HG02642 (cell line): Measurements from ENCODE around the gene PPM1N.

Experiments used
- ATAC-seq: cut with Tn5 transposase; IDR thresholded peaks from one replicate; pipeline ENCODE4 v1.9.1; 2021; ENCODE audit warnings: mild to moderate bottlenecking; ENCODE audit not compliant: unreplicated experiment, poor library complexity

The PPM1N gene

GRCh38 chr19:45485305-45486077 lies 12.8 kb upstream of the PPM1N start:
- peak; percentile 91 for ATAC-seq

DNA sequence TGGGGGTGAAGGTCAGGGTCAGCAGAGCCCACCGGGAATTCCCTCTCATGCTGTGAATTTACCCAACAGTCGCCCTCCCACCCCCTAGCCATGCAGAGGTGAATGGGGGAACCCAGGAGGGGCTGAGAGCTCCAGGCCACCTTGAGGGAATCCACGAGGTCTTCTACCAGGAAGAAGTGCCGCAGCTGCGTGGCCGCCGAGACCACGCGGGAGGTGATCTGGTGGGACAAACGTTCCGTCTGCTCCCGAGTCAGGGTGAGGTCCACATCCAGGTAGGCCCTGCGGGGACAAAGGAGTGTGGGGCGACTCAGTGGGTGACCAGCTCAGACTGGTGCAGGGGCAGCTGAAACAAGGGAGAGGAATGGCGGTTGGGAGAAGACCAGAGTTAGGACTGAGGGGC lies 9.5 kb upstream of the PPM1N start:
- ATAC-seq: no peak

GRCh38 chr19:45489216-45489855 lies 8.9 kb upstream of the PPM1N start:
- no peak for ATAC-seq

DNA sequence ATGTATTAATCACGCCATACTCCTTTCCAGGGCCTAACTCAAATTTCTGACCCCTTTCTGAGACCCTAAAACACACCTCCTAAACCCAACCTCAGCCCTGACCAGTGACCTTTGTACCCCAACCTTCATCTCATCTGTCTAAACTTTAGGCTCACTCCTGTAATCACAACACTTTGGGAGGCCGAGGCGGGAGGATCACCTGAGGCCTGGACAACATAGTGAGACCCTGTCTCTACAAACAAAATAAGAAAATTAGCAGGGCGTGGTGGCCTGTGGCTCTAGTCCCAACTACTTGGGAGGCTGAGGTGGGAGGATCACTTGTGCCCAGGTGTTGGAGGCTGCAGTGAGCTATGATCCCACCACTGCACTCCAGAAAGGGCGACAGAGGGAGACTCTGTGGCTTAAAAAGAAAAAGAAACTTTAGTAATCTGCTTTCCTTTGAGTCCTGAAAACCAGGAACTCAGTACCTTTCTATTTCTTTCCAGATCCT lies 6.1 kb upstream of the PPM1N start:
- ATAC-seq: no peak

DNA sequence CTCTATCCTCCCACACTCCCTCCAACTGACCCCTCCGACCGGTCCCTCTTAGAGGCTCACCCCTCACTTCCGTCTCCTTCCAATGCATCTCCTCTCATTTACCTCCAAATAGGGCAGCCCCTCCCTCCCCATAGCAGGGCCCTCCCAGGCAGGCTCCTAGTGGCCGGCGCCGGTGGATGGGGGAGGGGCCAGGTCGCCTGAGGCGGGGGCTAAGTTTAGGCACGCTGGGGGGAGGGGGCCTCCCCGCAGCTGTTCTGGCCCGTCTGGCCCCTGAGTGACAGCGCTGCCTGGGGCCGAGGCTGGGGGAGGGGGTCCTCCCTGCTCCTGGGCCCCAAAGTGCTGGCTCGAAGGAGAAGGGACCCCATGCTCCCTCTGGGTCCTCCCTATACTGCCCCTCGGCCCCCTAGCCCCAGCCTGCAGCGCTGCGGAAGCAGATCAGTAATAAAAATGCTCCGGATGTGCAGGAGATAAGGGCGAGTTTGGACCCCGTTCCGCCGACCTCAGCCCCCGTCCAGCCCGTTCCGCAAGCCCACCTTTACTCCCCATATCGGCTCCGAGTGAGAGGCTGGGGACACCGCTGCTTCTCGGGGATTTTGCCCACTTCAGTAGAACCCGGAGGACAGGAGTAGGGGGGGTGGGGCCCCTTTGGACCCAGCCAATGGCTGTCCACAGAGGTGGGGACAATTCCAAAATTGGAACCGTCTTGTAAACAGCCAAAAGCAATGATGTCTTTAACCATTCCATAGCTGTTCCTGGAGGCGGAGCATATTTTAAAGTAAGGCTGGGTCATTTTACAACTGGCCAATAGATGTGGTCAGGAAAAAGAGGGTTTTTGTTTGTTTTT lies 5.4 kb upstream of the PPM1N start:
- no peak for ATAC-seq

DNA sequence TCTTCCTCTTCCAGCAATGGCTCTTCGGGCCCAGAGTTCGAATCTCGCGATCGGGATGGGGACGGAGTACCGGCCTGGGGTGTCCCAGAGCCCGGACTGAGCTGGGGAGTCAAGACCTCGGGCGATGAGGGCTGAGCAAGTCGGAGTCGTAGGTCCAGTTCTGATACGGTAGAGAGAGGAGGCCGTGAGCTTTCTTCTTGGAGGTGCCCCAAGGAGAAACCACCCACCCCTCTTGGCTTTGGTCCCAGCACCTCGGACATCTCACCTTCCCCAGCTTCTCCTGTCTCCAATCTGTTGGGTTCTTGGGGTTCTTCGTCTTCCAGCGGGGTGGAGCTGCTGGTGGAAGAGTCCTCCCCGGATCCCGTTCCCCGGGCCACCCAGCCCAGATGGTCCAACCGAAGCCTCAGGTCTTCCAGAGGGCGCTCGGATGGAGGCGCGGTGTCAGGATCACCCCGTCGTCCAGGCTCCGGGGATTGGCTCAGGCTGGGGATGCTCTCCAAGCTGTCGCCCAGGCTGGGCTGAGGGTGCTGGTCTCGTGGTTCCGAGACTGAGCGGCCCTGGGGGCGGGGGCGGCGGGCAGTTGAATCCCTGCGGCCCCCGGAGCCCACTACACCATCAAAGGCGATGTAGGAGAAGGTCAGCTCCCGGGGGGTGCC lies 3.9 kb upstream of the PPM1N start:
- ATAC-seq: no peak

DNA sequence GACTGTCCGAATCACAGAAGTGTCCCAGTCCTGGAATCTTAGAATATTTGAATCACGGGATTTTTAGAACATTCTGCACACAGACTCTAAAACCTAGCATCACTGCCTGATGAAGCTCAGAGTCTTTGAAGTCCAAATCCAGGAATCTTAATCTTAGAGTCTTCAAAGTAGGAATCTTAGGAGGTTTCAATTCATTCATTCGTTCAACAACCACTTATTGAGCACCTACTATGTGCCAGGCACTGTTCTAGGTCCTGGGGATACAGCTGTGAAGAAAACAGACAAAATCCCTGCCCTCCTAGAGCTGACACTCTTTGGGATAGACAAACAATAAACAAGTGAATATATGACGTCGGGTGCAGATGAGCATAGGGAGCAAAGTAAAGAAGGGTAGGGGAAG lies 3.1 kb upstream of the PPM1N start:
- no peak for ATAC-seq

DNA sequence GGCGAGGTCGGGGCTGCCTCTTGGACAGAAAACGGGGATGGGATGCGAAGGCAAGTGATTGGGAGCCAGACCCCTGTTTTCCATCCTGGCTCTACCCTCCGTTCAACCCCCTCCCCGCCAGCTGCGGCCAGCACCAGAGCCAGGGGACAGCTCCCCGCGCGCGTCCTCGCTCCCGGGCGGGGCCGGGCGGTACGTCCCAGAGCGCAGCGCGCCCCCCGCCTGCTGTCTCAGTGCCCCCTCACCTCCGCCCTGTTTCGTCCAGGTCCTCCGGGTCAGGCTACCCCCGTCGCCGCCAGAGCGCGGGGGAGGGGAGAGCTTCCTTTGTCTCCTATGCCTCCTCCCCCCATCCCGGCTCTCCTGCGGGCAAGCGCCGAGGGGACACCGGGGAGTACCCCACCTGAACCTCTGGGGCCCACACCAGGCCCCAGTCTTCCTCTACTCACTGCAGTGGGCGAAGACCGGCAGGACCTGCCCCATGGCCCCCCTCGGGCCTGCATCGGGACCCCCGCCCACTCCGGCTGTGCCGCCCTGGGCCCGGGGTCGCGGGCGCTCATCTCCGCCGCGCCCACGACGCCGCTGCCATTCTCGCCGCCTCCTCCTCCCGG lies 1.8 kb upstream of the PPM1N start:
- ATAC-seq: peak; percentile 15

GRCh38 chr19:45497791-45498190 lies 452 bp upstream of the PPM1N start:
- ATAC-seq: no peak

DNA sequence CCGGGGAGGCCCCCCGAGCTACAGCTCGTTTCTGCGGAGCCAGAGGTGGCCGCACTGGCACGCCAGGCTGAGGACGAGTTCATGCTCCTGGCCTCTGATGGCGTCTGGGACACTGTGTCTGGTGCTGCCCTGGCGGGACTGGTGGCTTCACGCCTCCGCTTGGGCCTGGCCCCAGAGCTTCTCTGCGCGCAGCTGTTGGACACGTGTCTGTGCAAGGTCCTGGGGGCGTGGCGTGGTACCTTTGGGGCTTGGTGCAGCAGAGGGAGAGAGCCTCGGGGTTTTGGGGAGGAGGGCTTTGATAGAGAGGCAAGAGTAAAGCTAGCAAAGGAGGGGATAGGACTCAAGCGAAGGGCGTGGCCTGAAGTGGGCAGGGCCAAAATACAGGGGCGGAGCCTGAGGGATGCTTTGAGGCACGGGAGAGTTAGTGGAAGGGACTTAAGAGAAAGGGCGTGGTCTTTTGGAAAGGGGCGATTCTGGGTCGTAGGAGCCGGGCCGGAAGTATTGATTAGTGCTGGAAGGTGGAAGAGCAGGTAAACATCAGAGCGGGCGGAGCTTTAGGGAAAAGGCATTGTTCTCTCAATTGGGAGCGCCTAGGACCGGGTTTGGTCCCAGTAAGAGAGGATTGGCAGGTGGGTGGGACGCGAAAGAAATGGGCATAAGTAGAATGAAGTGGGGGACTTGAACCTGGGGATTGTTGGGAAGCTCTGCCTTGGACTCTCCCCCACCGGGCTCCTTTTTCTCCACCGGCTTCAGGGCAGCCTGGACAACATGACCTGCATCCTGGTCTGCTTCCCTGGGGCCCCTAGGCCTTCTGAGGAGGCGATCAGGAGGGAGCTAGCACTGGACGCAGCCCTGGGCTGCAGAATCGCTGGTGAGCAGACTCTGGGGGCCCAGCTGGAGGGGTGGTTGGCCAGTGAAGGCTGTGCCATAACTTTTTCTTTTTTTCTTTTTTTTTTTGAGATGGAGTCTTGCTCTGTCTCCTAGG lies 1.2 kb downstream of the PPM1N start:
- no peak for ATAC-seq

DNA sequence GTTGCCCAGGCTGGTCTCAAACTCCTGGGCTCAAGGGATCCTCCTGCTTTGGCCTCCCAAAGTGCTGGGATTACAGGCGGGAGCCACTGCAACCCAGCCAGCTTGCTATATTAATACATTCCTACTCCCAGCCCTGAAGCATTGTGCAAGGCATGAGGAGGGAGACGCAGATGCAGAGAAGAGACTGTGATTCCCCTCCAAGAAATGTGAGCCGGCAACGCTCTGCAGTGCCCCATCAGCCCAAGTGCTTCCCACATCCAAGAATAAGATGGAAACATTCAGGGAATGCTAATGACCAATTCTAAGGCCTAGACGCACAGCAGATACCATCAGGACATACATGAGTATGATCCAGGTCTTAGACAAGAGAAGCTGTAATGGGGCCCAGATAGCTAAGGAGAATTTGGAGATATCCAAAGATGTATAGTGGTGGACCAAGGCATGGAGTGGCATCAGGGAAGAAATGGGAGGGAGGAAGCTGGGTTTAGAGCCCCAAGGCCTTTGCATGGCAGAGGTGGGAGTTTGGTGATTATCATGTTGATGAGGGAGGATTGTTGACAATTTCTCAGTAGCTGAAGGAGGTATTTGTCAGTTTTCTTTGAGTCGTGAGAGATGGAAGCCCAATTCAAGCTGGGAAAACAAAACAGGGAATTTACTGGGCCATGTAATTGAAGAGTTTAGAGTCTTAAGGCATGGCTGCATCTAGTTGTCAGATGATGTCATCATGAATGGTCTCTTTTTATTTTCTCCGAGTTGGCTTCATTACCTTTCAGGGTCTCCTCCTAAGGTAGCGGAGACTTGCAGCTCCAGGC lies 2.9 kb downstream of the PPM1N start:
- no peak for ATAC-seq

DNA sequence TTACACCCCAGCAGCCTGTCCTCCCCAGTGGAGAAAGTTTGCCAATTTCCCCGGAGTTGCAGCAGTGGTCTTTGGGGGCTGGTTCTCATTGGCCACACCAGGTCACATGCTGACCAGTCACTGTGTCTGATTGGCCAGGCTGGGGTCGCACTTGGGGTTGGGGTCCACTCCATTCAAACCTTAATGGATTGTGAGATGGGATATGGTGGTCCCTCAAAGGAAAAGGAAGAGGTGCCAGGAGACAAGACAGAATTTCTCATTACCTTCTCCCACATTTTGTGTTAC lies 3.4 kb downstream of the PPM1N start:
- no peak for ATAC-seq

DNA sequence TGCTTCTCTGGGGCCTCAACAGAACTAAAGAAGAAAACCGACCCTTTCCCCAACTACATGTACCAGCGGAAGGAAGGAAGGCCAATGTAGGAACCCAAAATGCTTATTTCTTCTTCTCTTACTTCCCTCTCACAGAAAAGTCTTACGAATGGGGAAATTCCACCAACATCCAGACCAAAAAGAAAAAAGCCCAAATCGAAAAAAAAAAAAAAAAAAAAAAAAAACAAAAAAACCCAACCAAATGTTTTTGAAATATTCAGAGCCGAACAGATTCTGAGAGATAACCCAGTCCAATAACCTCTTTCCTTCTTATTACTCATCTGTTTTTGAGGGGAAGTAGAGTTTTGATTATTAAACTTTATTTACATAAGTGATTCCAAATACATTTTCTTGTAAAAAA lies 3.9 kb downstream of the PPM1N start:
- no peak for ATAC-seq

DNA sequence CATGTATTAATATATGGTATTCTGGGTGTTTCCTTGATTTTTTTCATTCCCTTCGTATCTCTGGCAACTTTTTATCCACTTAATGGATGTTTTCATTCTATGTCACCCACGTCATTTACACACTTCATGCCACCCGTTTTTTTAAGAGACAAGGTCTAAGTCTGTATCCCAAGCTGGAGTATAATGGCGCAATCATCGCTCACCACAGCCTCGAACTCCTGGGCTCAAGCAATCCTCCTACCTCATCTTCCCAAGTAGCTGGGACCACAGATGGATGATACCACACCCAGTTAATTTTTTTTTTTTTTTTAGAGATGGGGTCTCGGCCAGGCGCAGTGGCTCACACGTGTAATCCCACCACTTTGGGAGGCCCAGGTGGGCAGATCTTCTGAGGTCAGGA lies 5.7 kb downstream of the PPM1N start:
- ATAC-seq: no peak

DNA sequence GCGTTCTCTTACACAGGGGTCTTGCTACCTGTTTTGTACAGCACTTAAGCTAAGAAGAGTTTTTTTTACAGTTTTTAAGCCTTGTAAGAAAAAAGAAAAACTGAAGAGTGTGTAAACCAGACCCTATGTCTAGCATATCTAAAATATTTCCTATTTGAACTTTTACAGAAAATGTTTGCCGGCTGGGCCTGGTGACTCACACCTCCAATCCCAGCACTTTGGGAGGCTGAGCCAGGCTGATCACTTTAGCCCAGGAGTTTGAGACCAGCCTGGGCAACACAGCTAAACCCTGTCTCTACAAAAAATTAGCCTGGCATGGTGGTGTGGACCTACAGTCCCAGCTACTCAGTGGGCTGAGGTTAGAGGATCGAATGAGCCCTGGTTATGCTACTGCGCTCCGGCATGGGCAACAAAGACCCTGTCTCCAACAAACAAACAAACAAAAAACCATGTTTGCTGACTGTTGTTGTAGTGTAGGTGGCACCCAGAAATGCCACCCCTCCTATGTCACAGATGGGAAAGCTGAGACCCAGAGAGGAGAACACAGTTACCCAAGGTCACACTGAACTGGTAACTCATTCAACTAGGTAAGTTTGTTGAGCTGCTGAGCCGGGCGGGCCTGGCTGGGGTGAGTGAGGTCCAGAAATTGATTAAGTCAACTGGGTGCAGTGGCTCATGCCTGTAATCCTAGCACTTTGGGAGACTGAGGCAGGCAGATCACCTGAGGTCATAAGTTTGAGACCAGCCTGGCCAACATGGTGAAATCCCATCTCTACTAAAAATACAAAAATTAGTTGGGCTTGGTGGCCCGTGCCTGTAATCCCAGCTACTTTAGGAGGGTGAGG lies 7.1 kb downstream of the PPM1N start:
- no peak for ATAC-seq

DNA sequence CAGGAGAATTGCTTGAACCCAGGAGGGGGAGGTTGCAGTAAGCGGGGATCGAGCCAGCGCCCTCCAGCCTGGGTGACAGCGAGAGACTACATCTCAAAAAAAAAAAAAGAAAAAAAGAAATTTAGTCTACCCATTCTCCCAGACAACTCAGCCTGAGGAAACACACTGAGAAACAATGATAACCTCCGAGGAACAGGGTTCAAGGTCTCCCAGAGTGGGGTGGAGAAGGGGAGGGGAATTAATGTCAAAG lies 7.7 kb downstream of the PPM1N start:
- ATAC-seq: no peak

DNA sequence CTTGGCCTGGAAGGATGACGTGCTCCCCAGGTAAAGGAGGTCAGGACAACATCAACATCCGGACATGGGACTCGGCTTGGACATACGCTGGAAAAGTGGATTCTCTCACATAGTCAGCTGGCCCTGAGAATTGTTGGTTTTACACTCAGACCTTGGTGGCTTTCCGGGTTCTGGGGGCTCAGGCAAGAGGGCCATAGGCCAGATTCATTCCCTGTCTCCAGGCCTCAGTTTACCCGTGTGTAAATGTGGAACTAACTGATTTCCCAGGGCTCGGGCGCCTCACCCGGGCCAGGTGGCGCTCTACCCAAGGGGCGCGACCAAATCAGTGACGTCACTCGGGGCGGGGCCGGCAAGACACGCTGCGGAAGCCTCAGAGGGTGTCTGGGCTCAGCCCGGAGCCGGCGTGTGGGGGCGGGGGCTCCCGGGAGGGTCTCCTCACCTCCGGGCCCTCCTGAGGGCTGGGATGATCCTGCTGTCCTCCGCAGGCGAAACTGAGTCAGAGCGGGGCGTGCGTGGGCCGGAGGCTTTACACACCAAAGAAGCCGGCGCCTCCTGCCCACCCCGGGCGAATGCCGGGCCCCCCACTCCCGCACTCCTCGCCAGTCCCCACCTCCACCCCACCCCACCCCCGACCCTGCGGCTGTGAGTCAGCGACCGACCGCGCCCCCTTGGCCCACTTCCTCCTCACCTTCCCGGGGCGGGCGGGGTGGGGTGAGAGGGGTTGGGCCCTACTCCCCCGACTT lies 8.2 kb downstream of the PPM1N start:
- peak; percentile 60 for ATAC-seq
